Right cardiac atrium (tissue), 5 donors: ENCODE results near the gene PEX6. TPM values are rescaled to one million over a fixed set of nuclear protein-coding genes. Genes with fewer than 3 reads are reported as not detected.
A peak's percentile ranks its signal among the peaks of the same experiment; 100 is the strongest.
"Not testable (repeated sequence)": the region's sequence is repeated elsewhere in the genome, so short reads cannot be mapped to it uniquely, and the experiment has no call there.

Source experiments
- ATAC-seq, 2 donors: fragments of 200-7000 bp; cut with Tn5 transposase; one replicate each; pipeline versions ENCODE4 v1.8.0 to v1.9.1; 2020; ENCODE audit warnings: moderate library complexity in 2 of 2, mild to moderate bottlenecking in 1 of 2
- DNase-seq, 3 donors: peaks; one replicate each; pipeline ENCODE4 v3.0.0-alpha.2; 2020
- H3K27ac ChIP-seq: one replicate; pipeline ENCODE4 v1.5.1; 2013; ENCODE audit warnings: mild to moderate bottlenecking, low read length, control low read depth, moderate library complexity
- H3K27me3 ChIP-seq: one replicate; pipeline ENCODE4 v1.6.1; 2013; ENCODE audit not compliant: control insufficient read depth, insufficient read depth
- H3K4me1 ChIP-seq: one replicate; pipeline ENCODE4 v1.6.1; 2013; ENCODE audit warnings: low read length; ENCODE audit not compliant: control insufficient read depth, insufficient read depth
- H3K4me3 ChIP-seq: one replicate; pipeline ENCODE4 v1.5.1; 2013; ENCODE audit warnings: low read length, control low read depth
- H3K9me3 ChIP-seq: one replicate; pipeline ENCODE4 v1.6.1; 2013; ENCODE audit warnings: low read length; ENCODE audit not compliant: control insufficient read depth
- WGBS: extraction: QIAGEN DNeasy Blood & Tissue Kit; methylation state at CpG from one replicate; pipeline ENCODE4 v1.1.7; 2013; 5-methylcytosine and 5-hydroxymethylcytosine counted together
- intact Hi-C, 4 donors: fragments of 100-400 bp; cut with DNase I; formaldehyde crosslinking; loops; one replicate each; pipeline versions ENCODE4 v1.11.0 to v1.14.0; 2022 to 2023
- polyA plus RNA-seq: library from polyadenylated mRNA; stranded (reverse); fragments of 200-250 nt; gene quantifications from one replicate; pipeline ENCODE4 v1.2.3, GENCODE V29; 2013
- total RNA-seq, 4 donors: library from RNA; stranded (reverse); fragmentation: NEBNext Ultra II Directional; extraction: Animal tissue kit (Norgen Biotek cat#: 25700); gene quantifications; one replicate each; pipeline ENCODE4 v1.2.1, GENCODE V29; 2021
- donor health status: healthy with polysubstance abuse.
- donor health status: DM: no; HTN: yes; CAD: no.
- donor health status: DM: no; HTN: no; CAD: no.
- donor health status: DM: no; HTN: yes; CAD: no; lungs with severe emphysema.
- donor health status: DM: yes; HTN: yes; CAD: no.

Gene PEX6
- total and polyA plus RNA-seq, 5 donors, result 16.1 to 30.8 (median 17.9) TPM

- intact Hi-C loops, H3K27ac ChIP-seq, H3K27me3 ChIP-seq, H3K4me1 ChIP-seq, DNase-seq, H3K9me3 ChIP-seq, ATAC-seq, H3K4me3 ChIP-seq: not testable (repeated sequence)
- 94% methylated on average over 9 of the region's 9 CpGs for WGBS
Observed at GRCh38 chr6:42998205-42998604, 19.2 kb upstream of the PEX6 start.

- no peak for DNase-seq
Observed at GRCh38 chr6:42996513-42996912, 17.5 kb upstream of the PEX6 start.

DNA sequence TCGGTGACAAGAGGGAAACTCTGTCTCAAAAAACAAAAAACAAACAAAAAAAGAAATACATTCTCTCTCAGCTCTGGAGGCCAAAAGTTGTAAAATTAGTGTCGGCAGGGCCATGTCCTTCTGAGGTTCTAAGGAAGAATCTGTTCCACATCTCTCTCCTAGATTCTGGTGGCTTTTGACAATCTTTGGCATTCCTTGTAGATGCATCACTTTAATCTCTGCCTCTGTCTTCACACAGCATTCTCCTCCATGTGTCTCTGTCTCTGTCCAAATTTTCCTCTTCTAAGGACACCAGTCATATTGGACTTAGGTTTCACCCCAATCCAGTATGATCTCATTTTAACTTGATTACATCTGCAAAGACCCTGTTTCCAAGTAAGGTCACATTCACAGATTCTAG, 14.5 kb upstream of the PEX6 start:
- H3K9me3 ChIP-seq, result no peaks in the 10 kb centered on the region
- no peak overlapping the region for H3K4me3 ChIP-seq
- H3K27ac ChIP-seq, result no peak overlapping the region
- no peak for ATAC-seq
- H3K27me3 ChIP-seq, result no peaks in the 10 kb centered on the region
- DNase-seq, result no peak
- no peaks in the 10 kb centered on the region for H3K4me1 ChIP-seq
- intact Hi-C loops, result no loop called here
- 95% methylated on average over 2 of the region's 2 CpGs for WGBS

More at GRCh38 chr6:42996513-42996912, 17.5 kb upstream of the PEX6 start:
- intact Hi-C loops, result no loop called here
- Histone ChIP-seq H3K27me3 (no peaks in the 10 kb centered on the region), H3K9me3 (no peaks in the 10 kb centered on the region), H3K4me3 (no peak overlapping the region), H3K27ac (no peak overlapping the region), H3K4me1 (no peaks in the 10 kb centered on the region)
- ATAC-seq, result no peak

DNA sequence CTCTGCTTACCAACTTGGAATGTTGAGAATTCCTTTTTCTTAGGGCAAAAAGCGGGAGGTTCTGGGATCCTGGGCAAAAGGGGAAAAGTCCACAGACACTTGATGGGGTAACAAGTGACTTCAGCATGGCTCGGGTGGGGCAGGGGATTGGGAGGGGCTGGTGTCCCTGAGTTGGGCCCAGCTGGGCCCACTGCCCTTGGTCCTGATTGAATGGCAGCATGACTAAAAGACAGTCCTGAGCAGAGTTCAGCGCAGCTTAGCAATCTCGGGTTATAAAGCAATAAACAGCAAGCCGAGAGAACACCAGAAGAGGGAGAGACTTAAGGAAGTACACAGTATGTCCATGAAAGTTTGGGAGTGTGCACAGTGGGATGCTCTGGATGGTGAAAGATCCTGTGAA, 10.9 kb upstream of the PEX6 start:
- Histone ChIP-seq H3K9me3 (no peaks in the 10 kb centered on the region), H3K27me3 (no peaks in the 10 kb centered on the region), H3K4me1 (peaks cover 20% of the 10 kb centered on the region), H3K4me3 (no peak overlapping the region), H3K27ac (no peak overlapping the region)
- WGBS, result 88% methylated on average over 5 of the region's 5 CpGs
- ATAC-seq (no peak), DNase-seq (no peak)
- intact Hi-C loops, result no loop called here

DNA sequence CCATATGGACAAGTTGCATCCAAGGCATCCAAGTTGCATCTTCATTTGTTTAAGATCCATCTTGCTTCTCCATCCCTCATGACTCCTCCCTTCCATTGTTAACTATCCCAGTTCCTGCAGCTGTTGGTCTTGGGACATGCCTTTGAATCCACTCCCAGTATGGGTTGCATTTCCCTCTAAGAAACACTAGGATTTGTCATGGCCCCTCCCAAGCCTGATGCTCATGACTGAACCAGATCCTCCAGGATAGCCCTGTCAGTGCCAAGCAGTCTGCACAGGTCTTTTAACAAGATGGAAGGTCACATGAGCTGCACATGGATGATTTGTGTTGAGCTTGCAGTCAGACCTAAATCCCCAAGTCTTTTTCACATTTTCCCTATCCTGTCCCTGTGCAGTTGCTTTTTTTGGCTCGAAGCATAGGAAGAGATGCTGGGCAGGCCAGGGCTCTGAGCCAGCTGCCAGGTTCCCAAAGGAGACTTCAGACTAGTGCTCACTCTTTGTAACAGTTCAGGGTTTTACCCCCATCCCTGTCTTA, 9.6 kb upstream of the PEX6 start:
- Histone ChIP-seq H3K4me1 (peaks cover 20% of the 10 kb centered on the region), H3K27me3 (no peaks in the 10 kb centered on the region), H3K27ac (no peak overlapping the region), H3K4me3 (no peak overlapping the region), H3K9me3 (no peaks in the 10 kb centered on the region)
- ATAC-seq, result no peak
- intact Hi-C loops, result no loop called here
- WGBS, result 20% methylated on average over 1 of the region's 1 CpG
- peak in 2 of 3 donors; percentile 29 to 74 for DNase-seq

GRCh38 chr6:42987533-42988451, 8.8 kb upstream of the PEX6 start:
- intact Hi-C loops, result no loop called here
- Histone ChIP-seq H3K27ac (peak overlapping the region; percentile 13), H3K4me3 (no peak overlapping the region), H3K4me1 (peaks cover 20% of the 10 kb centered on the region), H3K9me3 (no peaks in the 10 kb centered on the region), H3K27me3 (no peaks in the 10 kb centered on the region)
- DNase-seq, result no peak
- WGBS, result 52% methylated on average over 5 of the region's 5 CpGs
- no peak for ATAC-seq

- Histone ChIP-seq H3K9me3 (no peaks in the 10 kb centered on the region), H3K27me3 (no peaks in the 10 kb centered on the region), H3K4me1 (peaks cover 20% of the 10 kb centered on the region), H3K4me3 (peak overlapping the region; percentile 90), H3K27ac (peak overlapping the region; percentile 87)
- WGBS, result 9% methylated on average over 13 of the region's 13 CpGs
- ATAC-seq (peak; percentile 12), DNase-seq (peak in 1 of 3 donors; percentile 69)
- intact Hi-C loops, result no loop called here
Observed at GRCh38 chr6:42984924-42985475, 6.0 kb upstream of the PEX6 start.

- H3K9me3 ChIP-seq, result no peaks in the 10 kb centered on the region
- peak within 1 kb of the TSS; percentile 95 for H3K27ac ChIP-seq
- no peaks in the 10 kb centered on the region for H3K27me3 ChIP-seq
- peak within 1 kb of the TSS; percentile 90 for H3K4me3 ChIP-seq
- intact Hi-C loops, result no loop called here
- ATAC-seq (peak; percentile 97), DNase-seq (peak; percentile 98 to 99 (median 98))
- peaks cover 23% of the 10 kb centered on the region for H3K4me1 ChIP-seq
- WGBS, result under 1% methylated on average over 59 of the region's 59 CpGs
Observed at GRCh38 chr6:42984001-42984923, 5.3 kb upstream of the PEX6 start, which contains the start of gene PPP2R5D. PPP2R5D (plus strand) TSS chr6:42984570; CDS start chr6:42984678, 108 bp downstream.

GRCh38 chr6:42981836-42982235, 2.9 kb upstream of the PEX6 start:
- DNase-seq (no peak), ATAC-seq (no peak)
- 74% methylated on average over 5 of the region's 5 CpGs for WGBS
- Histone ChIP-seq H3K27ac (no peak overlapping the region), H3K27me3 (no peaks in the 10 kb centered on the region), H3K4me3 (no peak overlapping the region), H3K9me3 (no peaks in the 10 kb centered on the region), H3K4me1 (peaks cover 17% of the 10 kb centered on the region)
- intact Hi-C loops, result no loop called here

DNA sequence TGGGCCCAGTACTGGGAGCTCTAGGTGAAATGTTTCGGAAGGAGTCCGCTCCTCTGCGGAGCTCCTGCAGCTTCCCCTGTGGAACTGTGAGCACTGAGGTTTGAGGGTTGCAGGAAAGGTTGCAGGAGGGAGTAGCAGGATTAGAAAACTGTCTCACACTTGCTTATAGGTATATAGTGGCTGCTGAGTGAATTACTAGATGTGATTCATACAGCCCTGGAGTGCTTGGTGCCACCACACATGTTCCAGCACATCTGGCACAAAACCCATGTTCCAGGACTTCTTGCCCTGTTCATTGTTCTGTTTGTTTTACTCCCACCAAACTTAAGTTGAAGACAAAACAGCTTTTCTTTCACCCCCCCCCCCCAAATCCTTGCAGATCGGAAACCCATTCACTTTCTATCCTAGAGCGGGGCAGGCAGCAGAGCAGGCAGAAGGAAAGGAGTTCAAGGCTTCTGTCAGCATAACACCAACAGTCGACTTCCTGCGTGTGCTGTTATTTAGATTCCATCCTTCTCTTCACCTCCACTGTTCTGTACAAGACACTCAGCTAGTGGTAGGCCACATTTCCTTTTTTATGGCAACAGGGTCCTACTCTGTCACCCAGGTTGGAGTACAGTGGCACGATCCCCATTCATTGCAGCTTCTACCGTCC, 669 bp upstream of the PEX6 start:
- Histone ChIP-seq H3K4me3 (peak overlapping the region; percentile 65), H3K27me3 (no peaks in the 10 kb centered on the region), H3K9me3 (no peaks in the 10 kb centered on the region), H3K27ac (peak overlapping the region; percentile 55), H3K4me1 (peaks cover 3% of the 10 kb centered on the region)
- intact Hi-C loops, result no loop called here
- DNase-seq (no peak), ATAC-seq (peak in 1 of 2 donors; percentile 3)
- 38% methylated on average over 9 of the region's 9 CpGs for WGBS
